Measurements from ENCODE around the gene FHL2.

DNA sequence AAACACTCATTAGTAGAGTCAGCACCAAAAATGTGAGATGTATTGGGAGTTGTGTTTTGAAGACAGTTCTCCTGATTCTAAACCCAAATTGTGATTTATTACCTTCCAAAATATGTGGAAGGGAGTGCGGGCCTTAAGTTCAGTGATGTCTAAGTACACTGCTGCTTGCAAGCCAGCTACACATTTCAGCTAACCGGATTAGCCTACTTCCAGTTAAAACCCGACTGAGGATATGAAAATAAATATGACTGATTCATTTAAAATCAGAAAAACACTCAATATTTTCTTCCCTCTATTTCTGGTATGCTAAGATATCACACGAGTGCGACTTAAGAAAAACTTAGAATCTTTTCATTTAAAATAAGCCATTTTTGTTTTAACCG, 907 bp downstream of the FHL2 start:
- TF ChIP-seq POLR2A (IDR thresholded peaks at IDR 0.05) (no peak), POLR2AphosphoS5 (IDR thresholded peaks at IDR 0.05) (no peak)
- TF ChIP-seq, protein P1, sequence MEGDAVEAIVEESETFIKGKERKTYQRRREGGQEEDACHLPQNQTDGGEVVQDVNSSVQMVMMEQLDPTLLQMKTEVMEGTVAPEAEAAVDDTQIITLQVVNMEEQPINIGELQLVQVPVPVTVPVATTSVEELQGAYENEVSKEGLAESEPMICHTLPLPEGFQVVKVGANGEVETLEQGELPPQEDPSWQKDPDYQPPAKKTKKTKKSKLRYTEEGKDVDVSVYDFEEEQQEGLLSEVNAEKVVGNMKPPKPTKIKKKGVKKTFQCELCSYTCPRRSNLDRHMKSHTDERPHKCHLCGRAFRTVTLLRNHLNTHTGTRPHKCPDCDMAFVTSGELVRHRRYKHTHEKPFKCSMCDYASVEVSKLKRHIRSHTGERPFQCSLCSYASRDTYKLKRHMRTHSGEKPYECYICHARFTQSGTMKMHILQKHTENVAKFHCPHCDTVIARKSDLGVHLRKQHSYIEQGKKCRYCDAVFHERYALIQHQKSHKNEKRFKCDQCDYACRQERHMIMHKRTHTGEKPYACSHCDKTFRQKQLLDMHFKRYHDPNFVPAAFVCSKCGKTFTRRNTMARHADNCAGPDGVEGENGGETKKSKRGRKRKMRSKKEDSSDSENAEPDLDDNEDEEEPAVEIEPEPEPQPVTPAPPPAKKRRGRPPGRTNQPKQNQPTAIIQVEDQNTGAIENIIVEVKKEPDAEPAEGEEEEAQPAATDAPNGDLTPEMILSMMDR (IDR thresholded peaks at IDR 0.05), result no peak

Data from breast epithelium (tissue), 3 donors.